ENCODE data around the gene LILRB5.
"Not testable (repeated sequence)": the region's sequence is repeated elsewhere in the genome, so short reads cannot be mapped to it uniquely, and the experiment has no call there.

The LILRB5 gene

DNA sequence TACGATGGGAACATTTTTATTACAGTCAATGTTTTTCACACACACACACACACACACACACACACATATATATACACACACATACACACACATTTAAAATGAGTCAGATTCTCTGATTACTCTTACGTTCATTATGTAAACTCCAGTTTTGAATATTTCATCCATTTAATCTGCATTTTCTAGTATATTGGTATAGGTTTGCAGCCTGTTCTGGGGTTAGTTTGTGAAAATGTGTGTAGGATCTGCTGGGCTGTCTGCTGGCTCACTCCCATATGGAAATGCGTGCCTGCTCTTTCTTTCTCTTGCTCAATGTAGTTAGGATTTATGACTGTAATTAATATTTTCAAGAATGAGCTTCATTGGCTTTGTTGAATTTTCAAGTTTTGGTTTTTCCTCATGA is 16.7 kb upstream of the LILRB5 start:
- H3F3A ChIP-seq (ENCODE audit: insufficient read depth): no peaks in the 10 kb centered on the region
- no peak overlapping the region for H2AFZ ChIP-seq (ENCODE audit: low read depth, low read length, severe bottlenecking)
- H3K27ac ChIP-seq (ENCODE audit: low read depth, low read length): no peak overlapping the region
- H3K4me3 ChIP-seq (ENCODE audit: insufficient read depth, low read length, poor library complexity, severe bottlenecking): no peak overlapping the region
- no peaks in the 10 kb centered on the region for H4K20me1 ChIP-seq (ENCODE audit: low read depth, low read length)
- no peak overlapping the region for H3K4me2 ChIP-seq (ENCODE audit: low read depth, low read length, poor library complexity, severe bottlenecking)
- H3K9me2 ChIP-seq (replicated peaks; ENCODE audit: insufficient read depth, low read length): no peaks in the 10 kb centered on the region
- TF ChIP-seq EZH2phosphoT487 (conservative IDR thresholded peaks at IDR 0.05; ENCODE audit: low read length): no peak
- TF ChIP-seq CTCF (IDR thresholded peaks at IDR 0.05; ENCODE audit: insufficient read depth, low read length, poor library complexity, severe bottlenecking): no peak
- H3K9me3 ChIP-seq (ENCODE audit: insufficient read depth, low read length): no peaks in the 10 kb centered on the region
- no peak overlapping the region for H3K9ac ChIP-seq (ENCODE audit: low read length)
- no peaks in the 10 kb centered on the region for H3K79me2 ChIP-seq (ENCODE audit: insufficient read depth, low read length)
- no peaks in the 10 kb centered on the region for H3K36me3 ChIP-seq (ENCODE audit: low read length)
- H3K27me3 ChIP-seq (ENCODE audit: low read length): no peaks in the 10 kb centered on the region

GRCh38 chr19:54272181-54272580 is 15.1 kb upstream of the LILRB5 start:
- not testable (repeated sequence) for H3K9me2 ChIP-seq (replicated peaks; ENCODE audit: insufficient read depth, low read length); H3K4me3 ChIP-seq (ENCODE audit: insufficient read depth, low read length, poor library complexity, severe bottlenecking); H3K27ac ChIP-seq (ENCODE audit: low read depth, low read length); H3K27me3 ChIP-seq (ENCODE audit: low read length); H3K4me2 ChIP-seq (ENCODE audit: low read depth, low read length, poor library complexity, severe bottlenecking); H3K36me3 ChIP-seq (ENCODE audit: low read length); H3K9me3 ChIP-seq (ENCODE audit: insufficient read depth, low read length); H4K20me1 ChIP-seq (ENCODE audit: low read depth, low read length); H2AFZ ChIP-seq (ENCODE audit: low read depth, low read length, severe bottlenecking); H3F3A ChIP-seq (ENCODE audit: insufficient read depth); H3K79me2 ChIP-seq (ENCODE audit: insufficient read depth, low read length); H3K9ac ChIP-seq (ENCODE audit: low read length)

DNA sequence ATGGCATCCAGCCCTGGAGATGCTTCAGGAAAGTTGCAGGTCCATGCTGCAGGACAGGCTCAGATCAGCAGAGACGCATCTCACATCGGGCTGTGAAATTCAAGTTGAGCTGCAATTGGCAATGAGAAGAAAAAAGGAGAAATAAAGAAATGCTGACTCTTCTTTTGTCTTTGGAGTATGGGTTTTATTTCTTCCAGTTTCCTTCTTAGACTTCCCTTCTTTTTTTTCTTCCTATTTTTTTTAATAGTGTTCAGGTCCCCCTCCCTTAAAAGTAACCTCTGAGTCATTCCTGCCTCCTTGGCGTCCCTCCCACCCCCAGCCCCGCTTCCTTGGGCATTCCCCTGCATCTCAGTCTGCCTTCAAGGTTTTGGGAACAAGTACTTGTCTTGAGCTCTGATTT is 14.5 kb upstream of the LILRB5 start:
- not testable (repeated sequence) for H3K27me3 ChIP-seq (ENCODE audit: low read length); H3K27ac ChIP-seq (ENCODE audit: low read depth, low read length); H3K36me3 ChIP-seq (ENCODE audit: low read length); H3F3A ChIP-seq (ENCODE audit: insufficient read depth); H3K4me2 ChIP-seq (ENCODE audit: low read depth, low read length, poor library complexity, severe bottlenecking); H3K4me3 ChIP-seq (ENCODE audit: insufficient read depth, low read length, poor library complexity, severe bottlenecking); H3K9me3 ChIP-seq (ENCODE audit: insufficient read depth, low read length); H3K9me2 ChIP-seq (replicated peaks; ENCODE audit: insufficient read depth, low read length); H3K79me2 ChIP-seq (ENCODE audit: insufficient read depth, low read length); H2AFZ ChIP-seq (ENCODE audit: low read depth, low read length, severe bottlenecking); H3K9ac ChIP-seq (ENCODE audit: low read length); H4K20me1 ChIP-seq (ENCODE audit: low read depth, low read length)

GRCh38 chr19:54271106-54271505 is 14.0 kb upstream of the LILRB5 start:
- Histone ChIP-seq H3K9ac (ENCODE audit: low read length) (no peak overlapping the region), H3K4me2 (ENCODE audit: low read depth, low read length, poor library complexity, severe bottlenecking) (no peak overlapping the region), H3K9me2 (replicated peaks; ENCODE audit: insufficient read depth, low read length) (no peaks in the 10 kb centered on the region), H3K4me3 (ENCODE audit: insufficient read depth, low read length, poor library complexity, severe bottlenecking) (no peak overlapping the region), H3F3A (ENCODE audit: insufficient read depth) (no peaks in the 10 kb centered on the region), H3K36me3 (ENCODE audit: low read length) (no peaks in the 10 kb centered on the region), H4K20me1 (ENCODE audit: low read depth, low read length) (no peaks in the 10 kb centered on the region), H3K27ac (ENCODE audit: low read depth, low read length) (no peak overlapping the region), H3K79me2 (ENCODE audit: insufficient read depth, low read length) (no peaks in the 10 kb centered on the region), H3K9me3 (ENCODE audit: insufficient read depth, low read length) (no peaks in the 10 kb centered on the region), H2AFZ (ENCODE audit: low read depth, low read length, severe bottlenecking) (no peak overlapping the region), H3K27me3 (ENCODE audit: low read length) (no peaks in the 10 kb centered on the region)
- TF ChIP-seq CTCF (IDR thresholded peaks at IDR 0.05; ENCODE audit: insufficient read depth, low read length, poor library complexity, severe bottlenecking) (no peak), EZH2phosphoT487 (conservative IDR thresholded peaks at IDR 0.05; ENCODE audit: low read length) (no peak)
